GM12891 (cell line): ENCODE measurements around the gene NCAPH2. TPM values are rescaled to one million over a fixed set of nuclear protein-coding genes. Genes with fewer than 3 reads are reported as not detected.

Experiments used
- DNase-seq: peaks from one replicate; pipeline ENCODE4 v3.0.0; 2011; ENCODE audit warnings: low spot score; ENCODE audit not compliant: insufficient read length
- FAIRE-seq: peaks from 2 replicates; lab custom pipeline; 2011; peaks lifted over from hg19 to GRCh38; lab: Jason Lieb, UNC
- PAX5 ChIP-seq: IDR thresholded peaks from 2 replicates; pipeline ENCODE4 v1.6.1; 2011; ENCODE audit warnings: low read length, moderate library complexity, mild to moderate bottlenecking; ENCODE audit not compliant: insufficient read depth, severe bottlenecking
- POLR2A ChIP-seq: IDR thresholded peaks from 2 replicates; pipeline ENCODE4 v1.6.1; 2011; ENCODE audit warnings: low read depth, low read length, control low read depth
- POLR2AphosphoS5 ChIP-seq: IDR thresholded peaks from 2 replicates; pipeline ENCODE4 v1.6.1; 2011; ENCODE audit warnings: low read depth, low read length, control low read depth
- POU2F2 ChIP-seq: IDR thresholded peaks from 2 replicates; pipeline ENCODE4 v1.6.1; 2011; ENCODE audit warnings: low read depth, mild to moderate bottlenecking, control low read depth, low read length, moderate library complexity
- SPI1 ChIP-seq: IDR thresholded peaks from 2 replicates; pipeline ENCODE4 v1.6.1; 2011; ENCODE audit warnings: low read depth, low read length, control low read depth
- TAF1 ChIP-seq: IDR thresholded peaks from 2 replicates; pipeline ENCODE4 v1.6.1; 2011; ENCODE audit warnings: low read depth, low read length, control low read depth
- polyA plus RNA-seq: library from polyadenylated mRNA; unstranded; fragments of >200 nt; gene quantifications from one replicate; pipeline ENCODE4 v1.2.1, GENCODE V29; 2012; ENCODE audit warnings: low read depth, missing spikeins, inconsistent platforms; ENCODE audit not compliant: missing spikeins

Gene NCAPH2
- polyA plus RNA-seq = 46.7 TPM

GRCh38 chr22:50507991-50508884, at the start of gene NCAPH2:
TSS of gene NCAPH2 (plus strand) at chr22:50508224. CDS start at chr22:50508338, 114 bp downstream.
- TF ChIP-seq POU2F2 (peak; percentile 20; the same call in 1 of the 2 replicates), TAF1 (peak; percentile 92), SPI1 (no peak), POLR2AphosphoS5 (peak; percentile 88), PAX5 (no peak), POLR2A (peak; percentile 87)
- FAIRE-seq = peak; percentile 99
- DNase-seq = peak; percentile 100

GRCh38 chr22:50459016-50459415, 49.0 kb upstream of the NCAPH2 start:
- FAIRE-seq = no peak
- DNase-seq = no peak
- TF ChIP-seq POU2F2 (no peak), POLR2AphosphoS5 (no peak), TAF1 (no peak), PAX5 (no peak), POLR2A (no peak), SPI1 (no peak)

- FAIRE-seq = no peak
- TF ChIP-seq POLR2A (no peak), POLR2AphosphoS5 (no peak), TAF1 (no peak), POU2F2 (no peak), SPI1 (no peak), PAX5 (no peak)
- DNase-seq = no peak
These were observed 48.4 kb upstream of the NCAPH2 start for GRCh38 chr22:50459496-50460140.

GRCh38 chr22:50460938-50461337, 47.1 kb upstream of the NCAPH2 start:
- FAIRE-seq (no peak), DNase-seq (no peak)
- TF ChIP-seq POLR2A = no peak
- no peak for TF ChIP-seq POLR2AphosphoS5
- TF ChIP-seq PAX5 = no peak

- FAIRE-seq (no peak), DNase-seq (no peak)
These were observed 46.5 kb upstream of the NCAPH2 start for GRCh38 chr22:50461536-50461935.

GRCh38 chr22:50461979-50462540, 46.0 kb upstream of the NCAPH2 start:
- DNase-seq = no peak
- TF ChIP-seq TAF1 = no peak
- no peak for TF ChIP-seq SPI1
- TF ChIP-seq POLR2AphosphoS5 = no peak
- no peak for TF ChIP-seq POU2F2
- no peak for TF ChIP-seq PAX5
- TF ChIP-seq POLR2A = no peak

More at GRCh38 chr22:50461536-50461935, 46.5 kb upstream of the NCAPH2 start:
- TF ChIP-seq PAX5 = no peak
- TF ChIP-seq TAF1 = no peak
- TF ChIP-seq POLR2A = no peak
- TF ChIP-seq POU2F2 = no peak
- TF ChIP-seq SPI1 = no peak
- no peak for TF ChIP-seq POLR2AphosphoS5

GRCh38 chr22:50463188-50463900, 44.7 kb upstream of the NCAPH2 start:
- TF ChIP-seq PAX5 (no peak), POU2F2 (no peak), SPI1 (no peak), POLR2A (no peak)
- DNase-seq = no peak
- no peak for FAIRE-seq

More at GRCh38 chr22:50461979-50462540, 46.0 kb upstream of the NCAPH2 start:
- no peak for FAIRE-seq

GRCh38 chr22:50464451-50464850, 43.6 kb upstream of the NCAPH2 start:
- FAIRE-seq (no peak), DNase-seq (no peak)
- no peak for TF ChIP-seq POLR2A
- TF ChIP-seq POLR2AphosphoS5 = no peak
- no peak for TF ChIP-seq SPI1
- TF ChIP-seq PAX5 = no peak
- no peak for TF ChIP-seq POU2F2
- no peak for TF ChIP-seq TAF1
